NCI-H2171 (cell line): Measurements from ENCODE around the gene SPAG5.
"Not testable (repeated sequence)": the region's sequence is repeated elsewhere in the genome, so short reads cannot be mapped to it uniquely, and the experiment has no call there.

Experiments used
- DNase-seq: peaks from one replicate; lab custom pipeline; 2025; lab: John Stamatoyannopoulos, UW

The SPAG5 gene

DNA sequence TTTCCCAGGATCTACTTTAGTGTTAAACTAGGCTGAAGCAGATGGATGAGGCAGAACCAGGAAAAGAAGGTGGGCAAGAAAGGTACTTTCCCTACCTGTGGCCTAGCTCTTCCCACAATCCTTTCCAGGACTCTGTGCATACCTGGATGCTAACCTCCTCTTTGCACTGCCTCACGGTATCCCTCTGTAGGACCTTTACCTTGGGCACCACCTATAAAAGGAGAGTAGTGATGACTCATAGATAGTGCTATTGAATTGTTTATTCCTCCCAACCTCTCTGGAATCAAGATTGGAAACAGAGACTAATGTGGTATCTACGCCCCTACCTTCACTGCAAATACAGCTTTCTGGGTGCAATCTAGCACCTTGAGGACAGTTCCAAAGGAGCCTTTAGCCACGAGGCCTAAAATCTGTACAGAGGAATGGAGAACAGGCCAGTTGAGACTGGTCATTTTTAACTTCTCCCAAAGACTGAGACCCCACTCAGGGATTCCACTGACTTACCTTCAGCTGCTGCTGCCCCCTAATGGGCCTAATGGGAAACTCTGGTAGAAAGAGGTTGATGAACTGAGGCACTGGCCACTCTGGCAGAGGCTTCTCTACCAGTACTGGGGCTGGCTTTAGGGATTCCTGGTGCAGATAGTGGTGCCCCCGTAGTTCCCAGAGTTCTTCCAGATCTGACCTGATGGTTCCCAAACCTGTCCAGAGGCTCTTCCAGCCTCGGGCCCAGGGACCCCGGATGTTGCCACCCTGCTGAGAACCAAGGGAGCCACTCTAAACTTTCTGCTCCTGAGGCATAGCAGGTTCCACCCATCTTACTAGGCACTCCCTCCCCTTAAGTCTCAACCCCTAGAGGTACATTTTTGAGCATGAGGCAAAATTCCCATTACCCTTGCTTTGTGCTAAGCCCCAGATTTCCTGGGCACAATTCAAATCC, 14.4 kb upstream of the SPAG5 start:
- DNase-seq, result no peak

DNA sequence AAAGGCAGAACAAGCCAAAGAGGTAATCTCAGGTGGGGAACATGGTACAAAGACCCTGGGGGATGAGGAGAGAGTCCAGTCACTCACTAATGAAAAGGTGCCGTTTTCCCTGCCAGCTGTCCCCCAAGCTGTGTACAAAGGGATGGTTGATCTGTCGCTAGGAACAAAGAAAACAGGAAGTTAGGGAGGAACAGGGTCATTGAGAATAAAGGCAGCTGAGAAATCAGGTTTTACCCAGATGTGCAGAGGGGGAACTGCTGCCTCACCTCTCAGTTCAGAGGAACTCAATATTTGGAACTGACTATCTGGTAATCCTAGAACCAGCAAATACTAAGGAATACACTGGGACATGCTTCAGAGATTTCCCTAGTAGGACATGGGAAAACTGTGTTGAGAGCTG, 13.7 kb upstream of the SPAG5 start:
- DNase-seq, result no peak

DNA sequence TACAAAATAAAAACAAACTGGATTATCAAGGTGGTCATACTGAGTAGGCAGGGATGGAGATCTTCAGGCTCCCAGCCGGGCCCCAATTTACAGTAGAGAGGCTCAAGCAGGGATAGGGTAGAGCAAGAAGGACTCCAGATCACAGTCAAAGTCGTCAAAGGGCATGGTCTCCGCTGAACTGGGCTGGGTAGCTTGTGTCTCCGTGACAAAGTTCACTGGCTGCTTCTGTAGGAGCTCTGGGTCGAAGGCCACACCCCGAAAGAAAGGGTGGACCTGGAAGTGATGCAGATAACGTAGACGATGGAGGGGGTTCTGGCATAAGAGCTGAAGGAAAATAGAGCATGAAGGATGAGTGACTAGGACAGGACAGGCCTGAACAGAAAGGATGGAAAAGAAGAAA, 11.6 kb upstream of the SPAG5 start:
- DNase-seq, result no peak

DNA sequence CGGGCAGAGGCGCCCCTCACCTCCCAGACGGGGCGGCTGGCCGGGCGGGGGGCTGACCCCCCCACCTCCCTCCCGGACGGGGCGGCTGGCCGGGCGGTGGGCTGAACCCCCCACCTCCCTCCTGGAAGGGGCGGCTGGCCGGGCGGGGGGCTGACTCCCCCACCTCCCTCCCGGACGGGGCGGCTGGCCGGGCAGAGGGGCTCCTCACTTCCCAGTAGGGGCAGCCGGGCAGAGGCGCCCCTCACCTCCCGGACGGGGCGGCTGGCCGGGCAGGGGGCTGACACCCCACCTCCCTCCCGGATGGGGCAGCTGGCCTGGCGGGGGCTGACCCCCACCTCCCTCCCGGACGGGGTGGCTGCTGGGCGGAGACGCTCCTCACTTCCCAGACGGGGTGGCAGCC, 5.2 kb upstream of the SPAG5 start:
- DNase-seq, result not testable (repeated sequence)

DNA sequence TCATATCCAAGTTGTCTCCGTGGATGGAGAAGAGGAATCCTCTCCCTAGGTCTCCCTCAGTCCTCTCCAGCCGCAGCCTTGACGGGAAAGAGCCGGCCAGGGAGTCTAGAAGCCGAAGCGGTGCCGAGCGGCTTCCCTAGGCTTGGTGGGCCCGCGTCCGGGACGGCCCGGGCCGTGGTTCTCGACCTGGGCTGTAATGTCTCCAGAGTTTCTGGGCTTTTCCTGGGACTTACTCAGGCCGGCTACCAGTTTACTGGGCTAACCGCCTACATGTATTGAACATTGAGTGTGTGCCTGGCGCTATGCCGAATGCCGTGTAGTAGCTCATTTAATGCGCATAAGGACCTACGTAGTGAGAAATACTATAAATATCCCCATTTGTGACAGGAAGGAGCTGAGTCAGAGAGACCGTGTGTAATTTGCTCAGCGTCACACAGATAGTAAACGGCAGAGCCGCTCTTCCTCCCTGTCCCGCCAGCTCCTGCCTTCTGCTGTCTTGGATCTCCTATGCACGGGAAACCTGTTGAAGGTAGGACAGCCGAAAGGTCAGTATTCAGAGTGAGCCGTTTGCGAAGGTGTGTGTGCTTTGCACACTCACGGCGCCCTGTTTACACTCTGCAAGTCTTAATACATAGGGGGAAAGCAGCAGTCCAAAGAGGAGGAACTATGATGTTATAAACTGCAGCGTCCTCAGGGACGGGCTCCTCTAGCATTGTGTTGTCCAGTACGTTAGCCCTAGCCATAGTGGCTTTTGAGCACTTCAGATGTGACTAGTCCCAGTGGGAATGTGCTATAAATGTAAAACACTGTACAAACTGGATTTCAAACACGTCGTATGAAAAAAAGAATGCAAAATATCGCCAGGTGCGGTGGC, 723 bp upstream of the SPAG5 start:
- peak; percentile 58 for DNase-seq

DNA sequence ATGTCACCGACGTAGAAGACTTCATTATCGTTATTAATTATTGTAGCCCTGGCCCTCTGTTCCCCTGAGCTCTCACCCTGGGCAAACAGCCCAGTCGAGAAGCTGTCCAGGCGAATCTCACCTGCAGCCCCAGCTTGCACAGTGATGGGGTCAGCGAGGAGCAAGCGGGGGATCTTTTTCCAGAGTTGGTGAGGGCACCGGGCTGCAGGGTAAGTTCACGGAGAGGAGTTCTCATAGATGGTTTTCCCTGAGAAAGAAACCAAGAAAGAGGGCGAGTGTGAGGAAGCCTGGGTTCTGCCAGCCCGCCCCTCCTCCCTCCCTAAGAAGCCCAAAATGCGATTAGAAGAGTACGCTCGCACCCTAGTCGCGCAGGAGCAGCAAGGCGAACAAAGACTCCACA, 436 bp downstream of the SPAG5 start:
- DNase-seq, result no peak

DNA sequence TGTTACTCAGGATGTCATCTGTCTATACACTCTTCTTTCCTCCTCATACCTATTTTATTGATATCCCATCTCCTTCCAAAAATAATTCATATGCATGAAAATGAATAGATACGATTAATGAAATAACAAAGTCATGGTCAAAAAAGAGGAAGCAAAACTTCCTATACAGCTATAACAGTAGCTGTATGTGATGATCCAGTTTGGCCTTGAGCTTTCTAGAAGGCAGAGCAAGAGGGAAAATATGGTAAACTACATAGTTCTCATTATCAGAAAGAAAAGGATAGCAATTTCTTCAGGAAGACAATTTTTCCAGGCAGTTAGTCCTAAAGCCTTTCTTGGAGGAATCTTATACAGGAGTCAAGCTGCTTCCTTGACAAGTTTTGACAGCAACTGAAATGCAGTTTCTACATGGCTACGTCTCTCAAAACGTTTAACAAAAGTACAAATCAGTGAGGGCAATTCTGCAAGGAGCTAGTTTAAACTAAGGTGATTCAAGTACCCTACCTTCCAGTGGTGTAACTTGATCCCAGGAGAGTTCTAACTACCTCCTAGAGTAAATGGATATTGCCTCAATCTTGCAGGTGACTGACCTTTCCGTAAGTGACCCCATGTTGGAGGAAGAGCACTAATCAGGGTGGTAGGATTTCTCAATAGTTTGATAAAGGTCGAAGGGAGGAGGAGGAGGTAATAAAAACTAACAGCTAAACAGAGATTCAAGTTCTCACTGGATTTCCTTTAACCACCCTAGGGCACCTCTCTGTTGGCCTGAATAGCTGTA, 1.0 kb downstream of the SPAG5 start:
- DNase-seq, result no peak

DNA sequence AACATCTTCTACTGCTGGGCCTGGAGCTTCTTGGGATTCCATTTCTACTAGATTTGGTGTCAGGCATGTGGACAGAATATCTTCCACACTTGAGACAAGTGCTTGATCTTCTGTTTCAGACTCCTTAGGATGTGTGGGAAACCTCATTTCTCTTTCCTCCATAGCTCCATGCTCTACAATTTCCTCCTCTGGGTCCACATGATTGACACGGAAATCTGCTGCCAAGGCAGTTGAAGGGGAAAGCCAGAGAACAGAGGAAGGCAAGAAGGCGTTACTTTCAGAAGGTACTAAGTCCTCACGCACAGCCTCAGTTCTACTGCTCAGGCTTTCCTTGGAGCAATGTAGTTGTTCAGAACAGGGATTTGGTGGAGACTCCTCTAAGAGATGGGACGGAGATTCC, 6.6 kb downstream of the SPAG5 start:
- DNase-seq, result no peak

DNA sequence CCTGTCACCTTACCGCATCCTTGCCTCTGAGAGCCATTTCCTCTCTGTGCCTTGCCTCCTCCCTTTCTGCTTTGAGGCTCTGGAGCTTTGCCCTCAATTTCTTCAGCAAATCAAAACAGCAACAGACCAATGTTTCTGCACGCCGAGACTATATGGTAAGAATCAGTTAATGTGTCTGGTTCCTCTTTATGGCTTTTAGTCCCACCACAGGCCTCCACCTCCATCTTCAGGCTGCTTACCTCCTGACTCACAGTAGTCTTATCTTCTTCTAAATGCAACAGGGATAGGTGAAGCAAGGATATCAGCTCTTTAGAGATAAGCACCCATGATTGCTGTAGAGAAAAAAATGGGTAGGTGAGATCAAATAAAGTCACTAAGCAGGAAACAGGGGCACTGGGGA, 13.0 kb downstream of the SPAG5 start:
- DNase-seq, result no peak

DNA sequence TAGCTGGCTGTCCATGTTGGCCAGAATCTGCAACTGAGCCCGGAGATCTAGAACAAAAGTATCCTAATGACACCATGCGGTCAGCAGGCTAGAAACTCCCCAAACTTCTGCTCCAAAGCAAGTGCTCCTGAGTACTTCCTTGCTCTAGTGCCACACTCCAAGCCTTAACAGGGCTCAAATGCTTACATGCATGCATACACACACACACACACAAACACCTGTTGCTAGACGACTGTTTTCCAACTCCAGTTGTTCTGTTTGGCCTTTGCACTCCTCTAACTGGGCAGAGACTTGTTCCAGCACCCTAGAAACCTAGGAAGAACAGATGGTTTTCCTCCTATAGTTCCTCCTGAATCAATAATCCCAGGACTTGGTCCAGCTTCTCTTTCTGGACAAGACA, 14.4 kb downstream of the SPAG5 start:
- no peak for DNase-seq

DNA sequence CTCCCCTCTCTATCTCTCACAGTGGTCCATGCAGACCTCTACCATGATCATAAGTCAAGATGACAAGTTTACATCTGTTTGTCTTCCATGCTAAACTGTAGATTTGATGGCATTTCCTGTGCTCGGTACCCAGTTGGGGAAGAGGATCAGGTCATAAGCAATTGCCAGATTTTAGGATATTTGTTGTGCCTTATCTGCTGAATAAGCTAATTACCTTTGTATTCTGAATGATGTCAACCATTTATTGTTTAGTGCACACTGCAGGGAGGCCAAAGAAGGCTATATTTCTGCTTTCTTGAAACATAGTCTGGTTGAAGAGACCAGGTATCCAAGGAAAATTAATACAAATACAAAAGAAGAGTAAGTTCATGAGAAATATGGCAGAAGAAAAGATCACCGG, 16.3 kb downstream of the SPAG5 start:
- no peak for DNase-seq

DNA sequence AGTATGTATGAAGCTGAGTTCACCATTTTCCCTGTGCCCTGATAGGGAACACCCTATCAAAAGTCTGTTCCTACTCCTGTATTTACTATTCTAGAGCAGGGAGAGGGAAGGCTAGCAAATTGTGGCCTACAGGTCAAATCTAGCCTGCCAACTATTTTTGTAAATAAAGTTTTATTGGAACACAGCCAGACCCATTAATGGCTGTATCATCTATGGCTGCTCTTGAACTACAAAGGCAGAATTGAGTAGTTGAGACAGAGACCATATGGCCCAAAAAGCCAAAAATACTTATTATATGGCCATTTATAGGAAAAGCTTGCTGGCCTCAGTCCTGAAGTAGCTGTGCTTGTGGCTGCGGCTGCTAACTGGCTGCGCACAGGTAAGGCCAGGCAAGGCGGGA, 17.9 kb downstream of the SPAG5 start:
- DNase-seq, result no peak

DNA sequence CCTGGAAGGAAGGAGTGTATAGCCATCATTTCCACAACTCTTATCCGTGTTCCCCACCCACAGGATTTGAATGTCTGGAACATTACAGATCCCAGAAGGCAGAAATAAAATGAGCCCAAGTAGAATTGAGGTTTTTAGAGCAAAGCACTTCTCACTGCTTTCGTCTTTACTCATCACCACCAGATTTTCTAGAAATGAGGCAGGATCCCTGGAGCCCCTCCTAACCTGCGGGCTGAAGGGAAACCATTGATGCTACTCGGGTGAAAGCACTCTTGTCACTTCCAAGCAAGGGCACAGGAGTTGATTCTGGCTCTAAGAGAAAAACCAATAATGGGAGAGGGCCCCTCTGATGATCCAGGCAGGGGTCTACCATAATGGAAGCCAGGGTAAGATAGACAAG, 19.3 kb downstream of the SPAG5 start:
- DNase-seq, result no peak

DNA sequence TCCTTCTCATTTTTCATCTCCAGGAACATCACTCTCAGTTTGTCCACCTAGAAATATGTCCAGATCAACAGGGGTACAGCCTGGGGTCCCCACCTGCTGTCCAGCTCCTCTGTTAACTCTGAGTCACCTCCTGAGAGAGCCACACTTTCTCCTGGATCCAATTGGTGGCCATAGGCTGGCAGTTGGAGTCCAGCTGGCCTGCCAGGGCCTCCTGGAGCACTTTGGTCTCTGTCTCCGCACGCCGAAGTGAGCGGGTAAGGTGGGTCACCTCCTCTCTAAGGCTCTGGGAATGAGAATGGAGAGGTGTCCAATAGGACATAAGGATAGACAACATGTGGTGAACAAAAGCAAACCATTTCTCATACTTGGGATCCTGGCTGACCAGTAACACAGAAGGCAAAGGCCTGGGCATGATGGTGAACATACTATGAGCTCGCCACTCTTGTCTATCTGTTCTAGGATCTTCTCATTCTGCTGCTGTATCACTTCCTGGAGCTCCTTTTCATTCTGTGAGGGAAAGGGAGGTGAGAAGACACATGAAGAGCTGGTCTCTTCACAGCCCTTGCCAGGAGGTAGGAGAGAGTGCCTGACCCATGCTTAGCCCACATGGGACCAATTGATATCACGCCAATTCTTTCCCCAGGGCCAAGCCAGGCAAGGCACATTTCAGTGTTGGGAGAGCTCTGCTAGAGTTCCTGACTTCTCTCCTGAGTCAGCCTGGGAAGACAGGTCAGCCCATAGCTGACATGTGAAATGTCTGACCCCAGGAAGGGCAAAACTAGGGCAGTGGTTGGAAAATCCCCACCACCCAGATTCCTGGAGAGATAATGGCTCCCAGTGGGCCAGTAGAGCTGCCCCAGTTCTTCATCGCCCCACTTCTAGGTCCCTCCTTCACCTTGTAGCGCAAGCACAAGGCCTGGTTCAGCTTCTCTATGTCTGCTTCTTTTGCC, 20.3 kb downstream of the SPAG5 start:
- DNase-seq, result no peak

DNA sequence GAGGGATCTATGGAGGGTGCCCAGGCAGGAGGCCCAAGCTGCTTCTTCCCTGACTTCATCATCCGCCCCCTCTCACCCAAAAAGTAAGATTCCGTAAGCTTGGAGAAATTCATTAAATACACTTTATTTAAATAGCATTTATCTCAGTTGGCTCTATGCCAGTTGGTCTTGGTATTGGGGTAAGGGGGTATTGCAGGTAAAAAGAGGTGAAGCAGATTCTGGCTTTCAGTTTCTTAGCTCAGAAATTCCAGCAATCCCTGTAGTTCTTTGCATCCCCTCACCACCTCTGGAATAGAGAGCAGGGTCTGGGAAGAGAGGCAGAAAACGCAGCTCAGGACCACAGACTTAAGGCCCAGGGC, 21.4 kb downstream of the SPAG5 start:
- DNase-seq, result no peak

DNA sequence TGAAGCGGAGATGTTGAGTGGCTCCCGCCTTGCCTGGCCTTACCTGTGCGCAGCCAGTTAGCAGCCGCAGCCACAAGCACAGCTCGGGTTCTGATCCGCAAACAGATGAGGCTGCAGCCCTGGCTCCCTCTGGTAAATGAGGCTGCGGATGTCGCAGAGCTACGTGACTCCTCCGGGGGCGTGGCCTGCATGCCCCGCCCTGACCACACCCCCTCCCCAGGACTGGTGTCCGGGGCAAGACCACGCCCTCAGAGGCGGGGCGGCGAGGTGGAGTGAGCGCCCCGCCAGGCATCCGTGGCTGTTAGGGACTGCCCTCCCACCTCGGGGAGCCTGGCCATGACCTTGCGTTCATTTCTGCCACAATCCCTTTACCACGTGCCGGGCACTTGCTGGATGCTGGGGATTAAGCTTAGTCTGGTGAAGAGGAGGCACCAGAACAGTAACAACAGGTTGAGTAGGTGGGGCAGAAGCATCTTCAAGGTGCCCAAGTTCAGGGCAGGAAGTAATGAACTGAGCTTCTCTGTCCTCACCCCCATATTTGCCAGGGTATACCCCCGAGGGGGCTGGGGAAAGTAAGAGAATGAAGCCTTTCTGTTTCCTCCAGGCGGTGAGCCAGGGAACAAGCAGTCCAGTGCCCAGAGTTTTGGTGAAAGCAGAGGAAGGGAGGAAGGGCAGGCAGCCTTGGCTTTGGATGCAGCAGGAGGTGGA, 21.9 kb downstream of the SPAG5 start, which contains the start of gene ALDOC:
Gene ALDOC (minus strand): TSS at position 138 of the 708 bp plus-strand sequence. CDS start 1,363 bp downstream, outside the sequence.
- peak; percentile 60 for DNase-seq

DNA sequence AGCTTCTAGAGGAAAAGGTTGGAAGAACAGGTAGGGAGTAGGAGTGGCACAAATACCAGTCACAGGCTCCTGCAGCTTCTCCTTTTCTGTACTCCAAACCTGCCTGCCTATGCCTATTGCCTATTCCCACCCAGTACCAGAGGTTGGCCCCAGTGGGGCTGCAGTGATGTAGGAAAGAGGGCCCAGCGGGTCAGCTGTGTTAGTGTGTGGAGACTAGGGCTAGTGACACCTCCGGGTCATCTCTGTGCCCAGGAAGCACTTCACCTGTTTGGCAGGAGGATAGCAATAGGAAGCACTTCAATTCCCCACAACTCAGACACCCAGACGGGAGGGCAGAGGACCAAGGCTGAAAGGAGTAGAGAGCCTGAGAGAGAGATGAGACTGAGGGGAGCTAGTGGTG, 22.8 kb downstream of the SPAG5 start:
- not testable (repeated sequence) for DNase-seq

DNA sequence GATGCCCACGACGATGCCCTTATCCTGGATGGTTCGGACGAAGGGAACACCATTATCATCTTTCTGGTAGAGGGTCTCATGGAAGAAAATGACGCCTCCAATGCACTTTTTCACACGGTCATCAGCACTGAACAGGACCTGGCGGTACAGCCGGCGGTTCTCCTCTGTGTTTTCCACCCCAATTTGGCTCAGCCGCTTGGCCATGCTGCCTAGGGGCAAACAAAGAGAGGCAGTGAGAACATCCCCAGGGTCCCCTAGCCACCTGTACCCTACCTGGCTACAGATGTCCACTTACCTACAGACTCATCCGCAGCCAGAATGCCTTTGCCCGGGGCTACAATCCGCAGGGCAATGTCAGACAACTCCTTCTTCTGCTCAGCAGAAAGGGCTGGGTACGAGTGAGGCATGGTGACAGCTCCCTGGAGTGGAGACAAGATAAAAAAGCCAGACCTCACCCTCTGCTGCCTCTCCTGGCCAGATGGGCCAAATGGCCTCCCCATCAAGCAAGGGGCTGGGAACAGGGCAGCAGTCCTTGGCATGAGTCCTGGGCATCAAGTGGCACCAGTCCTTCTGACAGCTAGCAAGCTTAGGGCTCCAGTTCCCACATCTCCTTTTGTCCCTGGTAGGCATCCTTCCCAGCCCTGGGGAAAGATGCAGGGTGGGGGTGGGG, 23.6 kb downstream of the SPAG5 start:
- no peak for DNase-seq

DNA sequence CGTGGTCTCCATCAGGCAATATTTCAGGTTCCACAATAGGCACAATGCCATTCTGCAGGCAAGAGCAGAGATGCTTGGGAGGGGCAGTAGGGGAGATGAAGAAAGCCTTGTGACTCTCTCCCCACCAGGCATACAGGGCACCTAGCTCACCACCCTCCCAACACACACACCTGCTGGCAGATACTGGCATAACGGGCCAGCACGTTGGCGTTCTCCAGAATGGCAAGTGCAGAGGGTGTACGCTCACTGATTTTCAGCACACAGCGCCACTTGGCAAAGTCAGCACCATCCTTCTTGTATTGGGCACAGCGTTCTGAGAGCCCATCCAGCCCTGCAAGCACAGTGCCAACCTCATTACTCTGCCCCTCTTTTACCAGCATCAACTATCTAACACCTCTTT, 24.3 kb downstream of the SPAG5 start:
- DNase-seq, result no peak

DNA sequence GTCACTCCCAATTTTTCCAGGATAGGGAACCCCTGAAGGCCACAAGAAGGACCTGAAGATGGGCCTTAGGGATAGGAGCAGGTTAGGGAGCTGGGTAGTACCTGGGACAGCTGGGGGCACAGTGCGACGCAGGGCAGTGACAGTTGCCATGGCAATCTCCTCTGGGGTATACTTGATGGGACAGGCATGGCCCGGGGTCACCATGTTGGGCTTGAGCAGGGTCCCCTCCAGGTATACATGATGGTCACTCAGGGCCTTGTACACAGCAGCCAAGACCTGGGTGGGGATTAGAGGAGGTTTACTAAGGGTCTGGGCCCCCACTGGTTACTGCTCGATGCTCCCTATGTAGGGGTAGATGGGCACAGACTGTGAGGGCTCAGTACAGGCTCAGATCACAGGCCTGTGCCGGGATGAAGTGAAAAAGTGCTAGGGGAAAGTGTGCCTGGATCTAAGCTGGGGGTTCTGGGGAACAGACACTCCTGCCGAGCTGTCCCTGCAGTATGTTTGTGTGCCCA, 24.8 kb downstream of the SPAG5 start:
- DNase-seq, result no peak
